HG03354 (cell line): ENCODE results near the gene PKP4.
"Not testable (repeated sequence)": the region's sequence is repeated elsewhere in the genome, so short reads cannot be mapped to it uniquely, and the experiment has no call there.

ENCODE experiments used
- ATAC-seq: cut with Tn5 transposase; IDR thresholded peaks from one replicate; pipeline ENCODE4 v1.9.1; 2021; ENCODE audit warnings: mild to moderate bottlenecking; ENCODE audit not compliant: unreplicated experiment, poor library complexity, severe bottlenecking

Gene PKP4

GRCh38 chr2:158695744-158696143 lies 239.0 kb downstream of the PKP4 start:
- not testable (repeated sequence) for ATAC-seq

- ATAC-seq = no peak
Measured at GRCh38 chr2:158699323-158699722, 242.6 kb downstream of the PKP4 start.

GRCh38 chr2:158701101-158701500 lies 244.3 kb downstream of the PKP4 start:
- no peak for ATAC-seq

- no peak for ATAC-seq
Measured at GRCh38 chr2:158702740-158703139, 246.0 kb downstream of the PKP4 start.

GRCh38 chr2:158704724-158705465 lies 248.1 kb downstream of the PKP4 start:
- ATAC-seq = not testable (repeated sequence)

- ATAC-seq = no peak
Measured at GRCh38 chr2:158712791-158713522, 256.2 kb downstream of the PKP4 start.

- ATAC-seq = no peak
Measured at GRCh38 chr2:158713523-158714138, 256.9 kb downstream of the PKP4 start.

- ATAC-seq = no peak
Measured at GRCh38 chr2:158714420-158714819, 257.7 kb downstream of the PKP4 start.

- ATAC-seq = no peak
Measured at GRCh38 chr2:158715357-158715756, 258.6 kb downstream of the PKP4 start.

GRCh38 chr2:158716121-158716791 lies 259.5 kb downstream of the PKP4 start:
- ATAC-seq = no peak

- ATAC-seq = no peak
Measured at GRCh38 chr2:158716921-158717320, 260.2 kb downstream of the PKP4 start.

GRCh38 chr2:158717366-158718195 lies 260.8 kb downstream of the PKP4 start:
- no peak for ATAC-seq

- ATAC-seq = no peak
Measured at GRCh38 chr2:158718196-158718585, 261.4 kb downstream of the PKP4 start.

- ATAC-seq = no peak
Measured at GRCh38 chr2:158718851-158719250, 262.1 kb downstream of the PKP4 start.

GRCh38 chr2:158719403-158719802 lies 262.7 kb downstream of the PKP4 start:
- no peak for ATAC-seq

- ATAC-seq = no peak
Measured at GRCh38 chr2:158722266-158723105, 265.7 kb downstream of the PKP4 start.

- no peak for ATAC-seq
Measured at GRCh38 chr2:158723181-158723838, 266.6 kb downstream of the PKP4 start.
